Esophagus muscularis mucosa (tissue), 4 donors: ENCODE measurements around the gene CHST14.

Experiments used
- EP300 ChIP-seq: sonication (generic); formaldehyde crosslinking; IDR thresholded peaks from one replicate; pipeline ENCODE4 v1.6.1; 2017; ENCODE audit warnings: antibody characterized with exemption
- POLR2A ChIP-seq: fragments of 450-650 bp; IDR thresholded peaks from one replicate; pipeline ENCODE4 v1.6.1; 2017; ENCODE audit warnings: antibody characterized with exemption, moderate library complexity, mild to moderate bottlenecking, low read depth
- POLR2AphosphoS5 ChIP-seq, 2 donors: sonication (generic); formaldehyde crosslinking; IDR thresholded peaks; one replicate each; pipeline ENCODE4 v1.6.1; 2017; ENCODE audit warnings: antibody characterized with exemption in 2 of 2
- TF ChIP-seq, protein P1 (sequence below), 3 experiments: fragments of 200-600 bp in 2 of 3; fragments of 450-650 bp in 1 of 3; sonication (generic) in 2 of 3; IDR thresholded peaks; one replicate each; pipeline ENCODE4 v1.5.1; 2017 to 2019; ENCODE audit warnings: antibody characterized with exemption in 3 of 3, mild to moderate bottlenecking in 2 of 3, moderate library complexity in 1 of 3

- TF ChIP-seq, protein P1, sequence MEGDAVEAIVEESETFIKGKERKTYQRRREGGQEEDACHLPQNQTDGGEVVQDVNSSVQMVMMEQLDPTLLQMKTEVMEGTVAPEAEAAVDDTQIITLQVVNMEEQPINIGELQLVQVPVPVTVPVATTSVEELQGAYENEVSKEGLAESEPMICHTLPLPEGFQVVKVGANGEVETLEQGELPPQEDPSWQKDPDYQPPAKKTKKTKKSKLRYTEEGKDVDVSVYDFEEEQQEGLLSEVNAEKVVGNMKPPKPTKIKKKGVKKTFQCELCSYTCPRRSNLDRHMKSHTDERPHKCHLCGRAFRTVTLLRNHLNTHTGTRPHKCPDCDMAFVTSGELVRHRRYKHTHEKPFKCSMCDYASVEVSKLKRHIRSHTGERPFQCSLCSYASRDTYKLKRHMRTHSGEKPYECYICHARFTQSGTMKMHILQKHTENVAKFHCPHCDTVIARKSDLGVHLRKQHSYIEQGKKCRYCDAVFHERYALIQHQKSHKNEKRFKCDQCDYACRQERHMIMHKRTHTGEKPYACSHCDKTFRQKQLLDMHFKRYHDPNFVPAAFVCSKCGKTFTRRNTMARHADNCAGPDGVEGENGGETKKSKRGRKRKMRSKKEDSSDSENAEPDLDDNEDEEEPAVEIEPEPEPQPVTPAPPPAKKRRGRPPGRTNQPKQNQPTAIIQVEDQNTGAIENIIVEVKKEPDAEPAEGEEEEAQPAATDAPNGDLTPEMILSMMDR (IDR thresholded peaks at IDR 0.05): no peak
- TF ChIP-seq POLR2A (no peak), POLR2AphosphoS5 (IDR thresholded peaks at IDR 0.05) (no peak), EP300 (no peak)
These were observed 13.1 kb downstream of the CHST14 start for GRCh38 chr15:40483919-40484318.
